Myocyte (in vitro differentiated cells): ENCODE data around the gene STK33. TPM values are rescaled to one million over a fixed set of nuclear protein-coding genes. Genes with fewer than 3 reads are reported as not detected.

Experiments used
- DNase-seq: peaks from one replicate; pipeline ENCODE4 v3.0.0-alpha.2; 2012; ENCODE audit warnings: low read depth
- total RNA-seq: library from RNA; depleted of rRNA; stranded (reverse); fragments of >200 nt; gene quantifications from 2 replicates; pipeline ENCODE4 v1.2.3, GENCODE V29; 2014

Gene STK33
- total RNA-seq, 1 donor from 2014 or later = 0.45 TPM

DNA sequence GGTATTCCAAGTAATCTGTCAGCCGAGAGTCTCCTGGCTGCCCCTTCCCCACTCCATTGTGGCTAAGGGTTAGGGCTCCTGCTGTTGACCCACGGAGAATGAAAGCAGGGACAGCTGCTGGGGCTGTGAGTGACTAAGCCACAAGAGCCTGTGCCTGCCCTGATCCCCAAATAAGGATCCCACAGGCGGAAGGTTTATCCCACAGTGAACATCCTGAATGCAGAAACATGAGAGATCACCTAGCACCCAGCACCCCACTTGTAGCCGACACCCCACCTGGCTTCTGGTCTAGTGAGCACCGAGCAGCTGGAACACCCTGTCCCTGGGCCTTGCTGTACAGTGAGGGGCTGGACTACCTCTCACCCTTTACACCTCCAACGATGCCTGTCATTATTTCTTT, 212.7 kb downstream of the STK33 start:
- peak; percentile 59 for DNase-seq

DNA sequence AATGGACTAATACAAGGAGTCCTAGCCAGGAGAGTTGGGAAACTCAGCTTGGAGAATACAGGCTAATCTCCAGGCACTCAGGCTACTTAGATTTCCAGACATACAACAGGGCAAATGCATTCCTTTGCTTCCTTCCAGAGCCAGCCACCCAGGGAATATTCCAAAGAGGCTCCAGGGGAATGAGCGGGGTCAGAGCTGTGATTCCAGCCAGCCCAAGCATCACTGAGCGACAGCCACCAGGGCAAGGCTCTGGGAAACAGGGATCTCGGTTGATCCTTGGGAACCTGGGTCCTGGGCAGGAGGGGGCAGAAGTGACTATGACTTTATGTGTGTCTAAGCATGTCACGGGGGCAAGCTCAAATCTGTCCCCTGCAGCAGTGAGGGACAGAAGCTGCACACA, 218.1 kb downstream of the STK33 start:
- no peak for DNase-seq

DNA sequence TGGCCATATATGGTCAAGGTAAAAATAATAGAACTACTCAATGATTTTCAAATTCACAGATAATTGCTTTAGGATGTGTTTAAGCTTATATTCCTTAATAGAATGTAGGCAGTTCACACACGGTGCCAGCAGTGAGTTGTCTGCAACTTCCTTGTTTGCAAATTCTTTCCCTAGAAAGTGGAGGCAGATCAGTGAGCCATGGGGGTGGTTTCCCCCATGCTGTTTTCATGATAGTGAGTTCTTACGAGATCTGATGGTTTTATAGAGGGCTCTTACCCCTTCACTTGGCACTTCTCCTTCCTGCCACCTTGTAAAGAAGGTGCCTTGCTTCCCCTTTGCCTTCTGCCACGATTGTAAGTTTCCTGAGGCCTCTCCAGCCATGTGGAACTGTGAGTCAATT, 218.6 kb downstream of the STK33 start:
- no peak for DNase-seq

DNA sequence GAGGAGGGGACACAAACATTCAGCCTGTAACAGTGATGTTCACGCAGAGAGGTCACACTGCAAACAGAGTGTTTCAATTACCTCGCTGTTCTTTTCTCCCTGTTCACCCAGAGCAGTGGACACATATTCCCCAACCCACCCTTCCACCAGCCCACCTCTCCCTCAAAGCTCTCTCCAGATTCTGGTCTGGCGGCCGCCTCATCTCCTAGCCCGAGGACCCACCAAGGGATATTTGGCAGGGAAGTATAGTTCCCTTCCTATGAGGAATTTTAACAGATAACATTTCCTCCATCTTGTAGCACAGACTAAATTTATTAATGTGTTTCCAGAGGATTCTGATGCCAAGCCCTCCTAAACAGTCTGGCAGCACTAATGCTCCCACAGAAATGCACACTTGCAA, 219.3 kb downstream of the STK33 start:
- DNase-seq = no peak

DNA sequence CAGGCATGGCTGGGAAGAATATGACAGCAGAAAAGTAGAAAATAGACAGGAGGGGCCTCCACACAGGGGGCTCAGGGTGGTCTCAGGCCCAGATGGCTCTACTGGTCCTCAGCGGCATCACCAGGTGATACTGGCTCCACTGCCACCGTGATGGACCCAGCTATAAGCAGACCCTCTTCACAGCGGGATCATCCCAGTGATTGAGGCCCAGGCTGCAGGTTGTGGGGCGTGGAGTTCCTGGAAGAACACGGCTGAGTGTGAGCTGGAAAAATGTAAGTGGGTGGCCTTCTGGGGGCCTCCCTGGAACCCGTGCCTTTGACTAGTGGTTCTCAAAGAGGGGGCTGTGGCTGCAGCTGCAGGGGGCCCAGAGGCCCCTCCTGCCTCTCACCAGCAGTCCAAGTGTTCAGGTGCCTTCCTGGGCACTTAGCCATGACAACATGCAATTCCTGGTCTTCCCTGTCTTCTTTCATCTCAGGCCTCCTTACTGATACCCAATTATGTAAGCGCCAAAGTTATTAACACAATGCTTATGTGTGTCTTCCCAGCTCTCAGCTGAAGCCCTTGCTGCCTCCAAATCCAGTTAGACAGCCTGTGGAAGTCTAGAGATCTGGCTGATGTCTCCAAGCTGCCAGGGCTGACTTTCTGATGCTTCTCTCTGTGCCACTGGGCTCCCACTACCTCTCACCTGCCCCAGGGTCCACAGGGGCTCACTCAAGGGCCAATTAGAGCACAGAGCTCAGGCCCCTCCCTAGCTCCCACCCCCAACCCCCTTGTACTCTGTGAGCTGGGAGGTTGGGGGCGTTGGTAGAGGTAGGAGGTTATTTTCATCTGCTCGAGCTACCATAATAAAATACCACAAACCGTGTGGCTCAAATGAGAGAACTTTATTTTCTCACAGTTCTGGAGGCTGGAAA, 220.3 kb downstream of the STK33 start:
- DNase-seq = no peak

DNA sequence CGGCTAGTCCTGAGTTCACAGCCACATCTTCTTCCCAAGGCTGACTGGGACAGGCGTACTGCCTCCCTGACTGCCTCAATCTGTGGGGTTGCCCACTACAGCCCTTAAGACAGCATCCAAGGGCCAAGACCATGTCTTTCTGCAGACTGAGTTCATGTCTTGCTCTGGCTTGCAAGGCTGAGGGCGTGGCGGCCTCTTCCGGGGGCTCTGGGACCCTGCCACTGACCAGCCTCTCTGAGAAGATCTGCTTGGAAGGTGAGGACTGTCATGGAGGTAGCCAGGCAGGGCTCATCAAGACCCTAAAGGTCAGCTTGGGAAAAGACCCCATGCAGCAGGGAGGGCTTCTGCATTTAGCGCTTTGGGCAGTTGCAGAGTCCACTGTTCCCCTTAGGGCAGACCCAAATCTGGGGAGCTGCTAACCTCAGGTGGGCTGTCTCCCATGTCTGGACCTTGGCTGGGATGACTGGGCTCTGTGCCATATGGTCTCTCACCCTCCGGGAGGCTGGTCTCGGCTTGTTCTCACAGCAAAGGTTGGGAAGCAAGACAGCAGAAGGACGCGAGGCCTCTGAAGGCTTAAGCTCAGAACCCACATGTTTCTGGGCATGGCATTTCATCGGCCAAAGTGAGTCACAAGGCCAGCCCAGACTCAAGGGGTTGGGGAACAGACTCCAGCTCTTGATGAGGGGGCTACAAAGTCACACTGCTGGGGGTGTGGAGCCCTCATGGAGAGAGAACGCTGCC, 221.2 kb downstream of the STK33 start:
- DNase-seq = no peak

DNA sequence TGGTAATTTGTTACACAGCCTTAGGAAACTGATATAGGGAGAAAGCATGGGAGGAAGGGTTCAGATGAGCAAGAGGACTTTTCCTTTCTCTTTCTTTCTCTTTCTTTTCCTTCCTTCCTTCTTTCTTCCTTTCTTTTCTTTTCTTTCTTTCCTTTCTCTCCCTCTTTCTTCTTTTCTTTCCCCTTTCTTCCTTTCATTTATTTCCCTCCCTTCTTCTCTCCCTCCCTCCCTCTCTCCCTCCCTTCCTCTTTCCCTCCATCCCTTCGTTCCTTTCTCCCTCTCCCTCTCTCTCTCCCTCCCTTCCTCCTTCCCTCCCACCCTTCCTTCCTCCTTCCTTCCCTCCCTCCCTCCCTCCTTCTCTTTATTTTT, 222.5 kb downstream of the STK33 start:
- DNase-seq = no peak

DNA sequence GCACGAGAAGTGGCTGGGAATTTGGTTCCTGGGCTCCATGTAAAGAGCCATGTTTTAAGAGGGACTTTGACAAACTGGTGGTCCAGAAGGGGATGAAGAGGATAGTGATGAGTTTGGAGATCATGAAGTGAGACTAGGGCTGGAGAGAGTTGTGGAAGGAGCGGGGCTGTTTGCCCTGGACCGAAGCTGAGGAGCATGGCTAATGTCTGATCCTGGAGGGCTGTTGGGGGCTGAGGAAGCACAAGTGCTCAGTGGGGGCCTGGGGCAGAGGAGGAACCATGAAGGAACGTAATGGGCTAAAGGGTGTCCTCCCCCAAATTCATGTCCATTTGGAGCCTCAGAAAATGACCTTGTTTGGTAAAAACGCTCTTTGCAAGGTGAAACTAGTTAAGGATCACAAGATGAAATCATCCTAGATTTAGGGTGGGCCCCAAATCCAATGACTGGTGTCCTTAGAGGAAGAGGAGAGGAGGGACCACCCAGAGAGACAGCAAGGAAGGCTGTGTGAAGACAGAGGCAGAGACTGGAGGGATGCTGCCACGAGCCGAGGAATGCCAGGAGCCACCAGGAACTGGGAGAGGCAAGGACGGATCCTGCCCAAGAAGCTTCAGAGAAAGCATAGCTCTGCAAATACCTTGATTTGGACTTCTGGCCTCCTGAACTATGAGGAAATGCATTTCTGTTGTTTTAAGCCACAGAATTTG, 223.1 kb downstream of the STK33 start:
- no peak for DNase-seq

DNA sequence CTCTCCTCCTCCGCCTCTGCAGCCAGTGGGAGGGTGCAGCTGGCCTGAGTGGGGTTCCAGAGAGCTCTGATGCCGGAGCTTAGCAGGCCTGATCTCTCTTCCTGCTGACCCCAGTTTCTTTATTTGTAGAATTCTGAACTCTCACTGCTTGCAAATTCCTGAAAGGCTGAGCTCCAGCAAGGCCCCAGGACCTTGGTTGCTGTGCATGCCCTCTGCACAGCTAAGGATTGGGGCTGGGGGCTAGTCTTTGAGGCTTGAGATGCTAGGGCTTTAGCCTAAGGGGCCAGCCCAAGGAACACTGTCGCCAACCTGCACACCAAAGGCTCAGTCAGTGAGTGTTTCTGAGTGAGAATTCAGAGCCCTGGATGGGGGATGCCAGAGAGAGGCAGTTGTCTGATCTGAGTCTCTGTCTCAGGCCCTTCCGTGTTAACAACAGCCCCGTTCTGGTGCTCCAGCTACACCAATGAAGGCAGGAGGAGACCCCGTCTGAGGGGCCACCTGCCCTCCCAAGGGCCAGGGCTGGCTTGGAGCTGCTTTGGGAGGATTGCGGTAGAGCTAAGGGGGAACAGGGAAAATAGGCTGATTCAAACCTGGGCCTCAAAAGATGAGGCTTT, 224.3 kb downstream of the STK33 start:
- no peak for DNase-seq

DNA sequence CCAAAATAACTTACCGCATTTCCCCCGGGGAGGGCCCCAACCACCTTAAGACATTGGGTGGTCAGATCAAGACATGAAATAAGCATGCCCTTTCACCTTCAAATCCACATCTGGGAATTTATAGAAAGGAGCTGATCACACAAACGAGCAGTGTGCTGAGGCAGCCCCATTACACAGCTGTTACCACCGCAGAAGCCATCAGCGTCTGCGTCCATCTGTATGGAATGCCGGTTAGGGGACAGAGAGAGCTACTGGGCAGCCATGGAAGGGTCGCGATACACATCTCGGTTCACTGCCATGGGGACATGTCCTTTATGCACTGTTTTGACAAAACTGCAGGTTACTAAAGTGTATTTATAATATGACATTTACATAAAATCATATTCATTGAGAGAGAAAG, 225.3 kb downstream of the STK33 start:
- DNase-seq = no peak

DNA sequence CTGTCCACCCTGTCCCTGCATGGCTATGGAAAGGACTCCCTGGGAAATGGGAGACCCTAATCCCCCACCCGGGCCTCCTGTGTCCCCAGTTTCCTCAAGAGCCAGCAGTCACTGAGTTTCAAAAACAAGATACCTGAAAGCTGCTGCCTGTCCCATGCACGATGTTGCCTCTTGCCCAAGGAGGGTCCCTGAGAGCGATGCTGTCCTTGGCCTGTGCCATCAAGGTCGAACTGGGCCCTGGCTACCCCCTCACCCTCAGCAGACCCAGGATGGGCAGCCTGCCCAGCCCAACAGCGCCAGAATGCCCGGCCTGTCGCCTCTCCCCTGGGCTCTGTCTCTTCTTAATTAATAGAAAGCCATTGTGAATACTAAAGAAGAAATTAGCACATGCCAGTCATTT, 225.8 kb downstream of the STK33 start:
- DNase-seq = no peak

DNA sequence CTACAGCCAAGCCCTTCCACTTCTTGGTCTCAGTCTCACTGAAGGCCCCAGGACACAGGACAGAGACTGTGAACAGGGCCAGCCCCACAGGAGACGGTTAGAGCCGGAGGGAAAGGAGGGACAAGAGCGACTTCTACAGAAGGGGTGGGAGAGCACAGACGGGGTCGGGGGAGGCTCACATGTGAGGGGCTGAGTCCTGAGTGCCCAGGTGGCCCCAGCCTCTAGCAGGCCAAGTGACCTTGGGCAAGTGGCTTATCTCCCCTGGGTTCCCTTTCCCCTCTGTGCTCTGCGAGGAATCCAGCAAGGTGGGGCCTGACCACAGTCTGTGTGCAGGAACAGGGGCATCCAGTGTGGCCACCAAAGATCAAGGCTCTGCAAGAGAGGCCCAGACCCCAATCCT, 227.7 kb downstream of the STK33 start:
- DNase-seq = no peak

DNA sequence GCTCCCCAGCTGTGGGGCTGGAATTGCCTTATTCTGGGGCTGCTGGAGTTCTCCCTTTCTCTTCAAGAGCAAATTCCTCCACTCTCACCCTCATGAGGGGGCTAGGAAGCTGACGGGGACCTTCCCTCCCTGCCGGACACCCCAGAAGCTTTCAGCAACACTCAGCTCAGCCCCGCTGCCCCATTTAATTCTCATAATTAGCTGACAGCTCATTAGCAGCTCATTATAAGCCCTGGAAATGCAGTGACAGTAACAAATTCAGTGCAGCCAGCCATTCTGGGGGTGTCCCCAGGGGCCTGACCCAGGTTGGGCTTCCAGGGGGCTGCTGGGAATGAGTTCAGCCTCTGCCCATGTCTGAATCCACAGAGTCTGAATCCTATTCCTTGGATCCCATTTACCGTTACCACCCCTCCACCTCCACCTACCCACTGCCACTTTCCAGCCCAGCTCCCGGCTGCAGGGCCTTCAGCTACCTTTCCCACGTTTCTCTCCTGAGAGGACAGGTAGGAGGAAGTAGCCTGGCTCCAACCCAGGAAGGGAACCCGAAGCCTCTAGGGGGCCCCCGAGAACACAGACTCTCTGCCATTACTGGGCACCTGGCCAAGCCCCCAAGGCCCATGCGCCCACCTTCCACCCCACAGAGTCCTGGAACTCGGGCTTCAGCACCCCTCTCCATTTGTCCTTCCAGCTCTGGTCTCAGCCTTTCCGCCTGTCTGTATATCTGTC, 228.6 kb downstream of the STK33 start:
- no peak for DNase-seq

DNA sequence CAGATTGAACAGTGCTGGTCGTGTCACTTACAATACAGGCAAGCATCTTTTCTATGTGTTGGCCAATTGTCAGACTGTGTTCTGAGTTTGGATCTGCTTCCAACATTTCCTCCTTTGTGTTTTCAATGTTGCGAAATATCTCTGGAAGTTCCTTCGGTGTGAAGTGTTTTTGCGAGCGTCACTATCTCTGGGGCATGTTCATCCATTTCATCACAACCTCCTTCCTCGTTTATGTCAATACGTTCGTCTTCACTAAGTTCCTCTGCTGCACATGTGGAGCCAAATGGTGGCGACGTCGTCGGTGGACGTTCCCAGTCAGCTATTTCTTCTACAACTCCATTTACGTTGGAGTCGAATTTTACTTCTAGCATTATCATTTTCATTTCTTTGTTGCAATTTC, 230.1 kb downstream of the STK33 start:
- DNase-seq = no peak

DNA sequence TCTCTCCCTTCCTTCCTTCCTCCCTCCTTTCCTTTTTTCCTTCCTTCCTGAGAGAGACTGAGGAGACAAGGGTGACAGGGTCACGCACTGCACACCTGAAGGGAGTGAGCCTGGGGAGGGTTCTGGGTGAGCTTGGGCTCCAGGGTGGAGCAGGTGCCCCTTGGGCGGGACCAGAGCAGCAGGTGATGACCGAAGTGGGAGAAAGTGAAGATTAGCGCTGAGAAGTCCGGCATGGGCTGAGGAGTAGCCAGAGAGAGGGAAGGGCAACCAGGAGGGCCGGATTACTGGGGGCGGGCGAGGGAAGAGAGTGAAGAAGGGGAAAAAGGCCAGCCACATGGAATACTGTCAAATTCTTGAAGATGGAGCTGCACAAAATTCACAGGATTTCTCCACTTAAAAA, 231.1 kb downstream of the STK33 start:
- DNase-seq = no peak

DNA sequence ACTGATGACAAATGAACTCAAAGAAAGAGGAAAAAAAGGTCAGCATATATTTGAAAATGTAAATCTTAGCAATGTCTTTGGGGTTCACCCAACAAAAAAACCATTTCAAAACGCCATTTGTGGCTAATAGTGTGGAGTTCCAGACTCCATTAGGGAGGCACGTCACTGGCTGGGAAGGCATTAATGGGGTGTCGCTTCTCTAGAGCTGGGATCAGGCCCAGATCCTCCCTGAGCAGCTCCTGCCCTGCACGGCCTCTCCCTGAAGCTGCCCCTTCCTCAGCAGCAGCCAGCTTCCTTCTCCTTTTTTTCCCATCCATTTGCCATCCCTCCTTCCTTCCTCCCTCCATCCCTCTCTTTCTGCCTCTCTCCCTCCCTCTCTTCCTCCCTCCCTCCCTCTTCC, 231.5 kb downstream of the STK33 start:
- no peak for DNase-seq

DNA sequence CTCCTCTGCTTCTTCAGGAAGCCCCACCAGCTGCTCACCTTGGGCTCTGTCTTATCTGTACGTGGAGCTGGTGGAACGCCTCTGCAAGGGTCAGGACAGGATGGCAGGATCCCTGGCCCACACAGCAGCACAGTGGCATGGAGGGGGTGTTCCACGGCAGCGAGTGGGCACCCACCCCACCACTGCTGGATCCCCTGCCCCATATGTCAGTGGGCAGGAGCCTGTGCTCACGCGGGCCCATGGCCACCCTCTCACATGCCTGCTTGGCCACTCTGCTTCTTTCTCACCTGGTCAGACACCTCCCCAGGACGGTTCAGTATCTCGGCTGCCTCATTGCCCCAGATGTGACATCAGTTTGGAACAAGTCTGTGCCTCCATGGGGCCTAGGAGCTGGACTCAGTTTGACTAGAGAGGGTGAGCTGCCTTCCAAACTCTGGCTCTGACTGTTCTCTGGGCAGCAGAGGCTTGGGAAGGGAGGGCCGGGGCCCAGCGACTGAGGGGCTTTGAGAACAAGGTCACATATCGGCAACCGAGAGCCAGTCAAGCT, 232.3 kb downstream of the STK33 start:
- no peak for DNase-seq

DNA sequence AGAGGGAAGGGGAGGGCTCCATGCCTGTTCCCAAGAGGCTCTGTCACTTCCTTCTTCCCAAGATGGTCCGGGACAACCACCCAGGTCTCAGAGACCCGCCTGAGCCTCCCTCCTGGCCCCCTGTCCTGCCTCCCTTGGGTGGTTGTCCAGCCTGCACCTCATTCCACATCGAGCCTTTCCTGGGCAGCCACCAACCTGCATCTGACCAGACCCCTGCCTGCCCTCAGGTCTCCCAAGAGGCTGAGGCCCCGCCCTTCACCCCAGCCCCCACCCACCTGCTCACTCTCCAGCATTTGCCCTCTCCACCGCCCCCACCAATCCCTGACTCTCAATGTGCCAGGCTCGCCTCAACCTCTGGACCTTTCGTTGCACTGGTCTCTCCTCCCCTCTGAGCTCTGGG, 232.8 kb downstream of the STK33 start:
- DNase-seq = no peak

DNA sequence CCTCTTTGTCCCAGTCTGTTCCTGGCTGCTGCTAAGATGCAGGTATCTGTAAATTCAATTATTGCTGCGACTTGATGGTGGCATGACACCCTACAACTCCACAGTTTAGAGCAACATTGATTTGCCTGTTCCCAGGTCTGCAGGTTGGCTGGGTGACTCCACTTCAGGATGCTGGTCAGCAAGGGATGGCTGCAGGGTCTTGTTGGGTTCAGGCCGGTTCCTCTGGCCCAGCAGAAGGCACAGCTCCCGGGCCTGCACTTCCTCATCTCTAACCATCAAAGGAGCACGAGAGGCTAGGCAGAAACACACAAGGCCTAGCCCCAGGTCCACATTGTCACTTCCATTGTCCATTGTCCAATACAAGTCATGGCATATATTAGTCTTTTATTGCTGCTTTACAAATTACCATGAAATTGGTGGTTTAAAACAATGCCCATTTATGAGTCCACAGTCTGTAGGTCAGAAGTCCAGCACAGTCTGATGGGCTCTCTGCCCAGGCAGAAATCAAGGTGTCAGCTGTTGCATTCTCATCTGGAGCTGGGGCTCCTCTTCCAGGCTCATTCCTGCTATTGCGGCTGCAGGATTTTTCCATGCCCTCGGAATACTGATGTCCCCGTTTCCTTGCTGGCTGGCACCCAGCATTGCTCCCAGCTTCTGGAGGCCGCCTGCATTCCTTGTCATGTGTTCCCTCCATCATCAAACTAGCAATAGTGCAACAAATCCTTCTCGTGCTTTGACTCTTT, 233.8 kb downstream of the STK33 start:
- DNase-seq = peak; percentile 41

DNA sequence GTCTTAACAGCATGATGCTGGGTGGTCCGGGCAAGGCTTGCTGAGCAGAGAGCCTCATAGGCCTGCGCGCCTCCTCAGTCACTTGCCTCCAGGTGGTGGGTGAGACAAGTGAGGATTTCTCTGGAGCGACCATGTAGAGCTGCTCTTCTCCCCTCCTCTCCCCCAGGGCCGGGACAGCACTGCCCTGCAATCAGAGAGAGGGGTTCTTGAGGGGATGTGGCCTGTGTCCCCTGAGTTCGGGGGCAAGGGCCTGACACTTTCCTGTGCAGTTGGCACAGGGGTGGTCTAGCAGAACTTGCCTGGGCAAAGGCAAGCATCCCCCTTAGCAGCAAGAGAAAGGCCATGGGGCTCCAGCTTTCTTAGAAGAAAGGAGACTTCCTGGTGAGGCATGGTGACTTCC, 234.5 kb downstream of the STK33 start:
- DNase-seq = no peak
